PC-3 (cell line): ENCODE data around the gene GABRA1. TPM values are rescaled to one million over a fixed set of nuclear protein-coding genes. Genes with fewer than 3 reads are reported as not detected.

Source experiments
- ATAC-seq: fragments of 200-7000 bp; cut with Tn5 transposase; 2 replicates; pipeline ENCODE4 v1.9.1; 2020; ENCODE audit warnings: mild to moderate bottlenecking, moderate library complexity
- BruUV-seq: library from RNA; stranded (reverse); fragments of 400-500 nt; replicated peaks from 2 replicates; lab custom pipeline; 2021; lab: Mats Ljungman, UMichigan
- CTCF ChIA-PET: fragments of 300-600 bp; sonication (Branson Sonifier 250); formaldehyde crosslinking; loops from one replicate; lab custom pipeline; 2022; ENCODE audit warnings: antibody characterized with exemption; lab: Charles Lee
- POLR2A ChIA-PET: fragments of 300-600 bp; sonication (Branson Sonifier 250); formaldehyde crosslinking; loops from one replicate; lab custom pipeline; 2022; ENCODE audit warnings: antibody characterized with exemption; ENCODE audit not compliant: unreplicated experiment; lab: Charles Lee
- DNase-seq: peaks from one replicate; pipeline ENCODE4 v3.0.0-alpha.2; 2015
- H2AFZ ChIP-seq: fragments of 300-600 bp; sonication (generic); 2 replicates; pipeline ENCODE4 v1.6.0; 2016; ENCODE audit warnings: antibody characterized with exemption, low read length
- H3F3A ChIP-seq: fragments of 300-600 bp; sonication (generic); one replicate; pipeline ENCODE4 v1.6.0; 2017; ENCODE audit warnings: antibody characterized with exemption, low read length, control low read depth, mild to moderate bottlenecking; ENCODE audit not compliant: unreplicated experiment
- H3K27ac ChIP-seq: fragments of 300-600 bp; sonication (generic); 2 replicates; pipeline ENCODE4 v1.5.1; 2016; ENCODE audit warnings: mild to moderate bottlenecking, low read length
- H3K27me3 ChIP-seq: fragments of 300-600 bp; sonication (generic); 2 replicates; pipeline ENCODE4 v1.6.1; 2016; ENCODE audit warnings: low read length, mixed read lengths
- H3K36me3 ChIP-seq: fragments of 300-600 bp; sonication (generic); 2 replicates; pipeline ENCODE4 v1.6.1; 2016; ENCODE audit warnings: low read depth, mixed run types, low read length, mixed read lengths
- H3K4me1 ChIP-seq: fragments of 300-600 bp; sonication (generic); 2 replicates; pipeline ENCODE4 v1.5.1; 2016; ENCODE audit warnings: low read length; ENCODE audit not compliant: insufficient read depth
- H3K4me2 ChIP-seq: fragments of 300-600 bp; sonication (generic); 2 replicates; pipeline ENCODE4 v1.6.0; 2016; ENCODE audit warnings: low read length
- H3K4me3 ChIP-seq: fragments of 300-600 bp; sonication (generic); 2 replicates; pipeline ENCODE4 v1.5.1; 2016; ENCODE audit warnings: mild to moderate bottlenecking, low read length, mixed read lengths
- H3K79me2 ChIP-seq: fragments of 300-600 bp; sonication (generic); 2 replicates; pipeline ENCODE4 v1.6.1; 2017; ENCODE audit warnings: low read length, mixed read lengths
- H3K9ac ChIP-seq: fragments of 300-600 bp; sonication (generic); 2 replicates; pipeline ENCODE4 v1.6.0; 2016; ENCODE audit warnings: mild to moderate bottlenecking, low read length
- H3K9me2 ChIP-seq: fragments of 300-600 bp; sonication (generic); replicated peaks from 2 replicates; pipeline ENCODE4 v1.6.1; 2016; ENCODE audit warnings: mixed run types, low read length, mixed read lengths
- H3K9me3 ChIP-seq: fragments of 300-600 bp; sonication (generic); 2 replicates; pipeline ENCODE4 v1.6.1; 2016; ENCODE audit warnings: low read length, mixed read lengths
- H4K20me1 ChIP-seq: fragments of 300-600 bp; sonication (generic); 2 replicates; pipeline ENCODE4 v1.6.1; 2016; ENCODE audit warnings: low read length, mixed read lengths
- CTCF ChIP-seq: fragments of 300-600 bp; sonication (generic); conservative IDR thresholded peaks from 2 replicates; pipeline ENCODE4 v1.5.1; 2017; ENCODE audit warnings: antibody characterized with exemption, low read depth, mild to moderate bottlenecking, low read length
- EZH2 ChIP-seq: fragments of 300-600 bp; sonication (generic); IDR thresholded peaks from one replicate; pipeline ENCODE4 v1.6.1; 2017; ENCODE audit warnings: antibody characterized with exemption, mild to moderate bottlenecking, low read length; ENCODE audit not compliant: unreplicated experiment
- EZH2phosphoT487 ChIP-seq: fragments of 300-600 bp; sonication (generic); IDR thresholded peaks from 2 replicates; pipeline ENCODE4 v1.6.1; 2018; ENCODE audit warnings: mild to moderate bottlenecking, antibody characterized with exemption, low read length, borderline replicate concordance
- intact Hi-C: fragments of 100-400 bp; cut with micrococcal nuclease; formaldehyde crosslinking; loops from 2 replicates; pipeline ENCODE4 v1.9.0; 2023
- total RNA-seq: library from RNA; depleted of rRNA; stranded (reverse); fragments of >200 nt; gene quantifications from 2 replicates; pipeline ENCODE4 v1.2.3, GENCODE V29; 2014; rRNA removed

GABRA1 gene
- total RNA-seq, 1 experiment from 2014 or later: not detected

- no peak for ATAC-seq
- Histone ChIP-seq H3K9ac (no peak overlapping the region), H3K4me2 (no peak overlapping the region), H3K27ac (no peak overlapping the region), H2AFZ (no peak overlapping the region), H3K4me3 (no peak overlapping the region), H3K9me3 (0 out of 2 replicates have a peak, but pooled peaks cover 4% of the 10 kb centered on the region), H4K20me1 (no peaks in the 10 kb centered on the region), H3K27me3 (no peaks in the 10 kb centered on the region), H3K36me3 (no peaks in the 10 kb centered on the region), H3K79me2 (no peaks in the 10 kb centered on the region), H3K4me1 (no peaks in the 10 kb centered on the region), H3F3A (no peaks in the 10 kb centered on the region), H3K9me2 (no peaks in the 10 kb centered on the region)
- no TSS peak for BruUV-seq
- CTCF ChIA-PET: no interaction called here
- DNase-seq: no peak
- no peak for TF ChIP-seq CTCF
- TF ChIP-seq EZH2phosphoT487: no peak
- no peak for TF ChIP-seq EZH2
- POLR2A ChIA-PET: no interaction called here
- intact Hi-C loops: no loop called here
Observed at GRCh38 chr5:161946911-161947310, 99.0 kb downstream of the GABRA1 start.

Other genes with a start within 250 kb of the GABRA1 start
- 0.17 TPM in 1 of 2 replicates, not detected in the other for gene GABRA6, start 162.4 kb upstream of the GABRA1 start, total RNA-seq
- not detected in 2 replicates for gene GABRG2, start 219.7 kb downstream of the GABRA1 start, total RNA-seq